Naive thymus-derived CD4-positive, alpha-beta T cell (primary cell): ENCODE results near the gene GPRC5A. TPM values are rescaled to one million over a fixed set of nuclear protein-coding genes. Genes with fewer than 3 reads are reported as not detected.
"Not testable (repeated sequence)": the region's sequence is repeated elsewhere in the genome, so short reads cannot be mapped to it uniquely, and the experiment has no call there.

Experiments
- ATAC-seq: fragments of 150-1000 bp; cut with Tn5 transposase; 2 replicates; pipeline ENCODE4 v1.10.0; 2021; ENCODE audit warnings: mild to moderate bottlenecking, moderate library complexity
- CTCF ChIA-PET: fragments of 350-600 bp; sonication (Branson Sonifier 250); formaldehyde crosslinking; loops from one replicate; lab custom pipeline; 2021; ENCODE audit warnings: antibody characterized with exemption; lab: Charles Lee
- POLR2A ChIA-PET: fragments of 350-600 bp; sonication (Branson Sonifier 250); formaldehyde crosslinking; loops from one replicate; lab custom pipeline; 2021; ENCODE audit warnings: antibody characterized with exemption, inconsistent platforms; lab: Charles Lee
- DNase-seq, 9 donors: peaks; one replicate each; pipeline versions ENCODE4 v3.0.0 to v3.0.0-alpha.2; 2020 to 2022; ENCODE audit warnings: mixed read lengths in 1 of 9
- H3K27ac ChIP-seq: one replicate; pipeline ENCODE4 v1.7.0; 2013; ENCODE audit warnings: mild to moderate bottlenecking, low read depth, low read length, moderate library complexity
- H3K27me3 ChIP-seq, 2 donors: one replicate each; pipeline ENCODE4 v1.7.0; 2013; ENCODE audit warnings: low read length in 2 of 2, mild to moderate bottlenecking in 2 of 2, moderate library complexity in 2 of 2; ENCODE audit not compliant: control insufficient read depth in 2 of 2, insufficient read depth in 2 of 2
- H3K36me3 ChIP-seq, 3 experiments: 1 replicate in 2 of 3; 2 replicates in 1 of 3; pipeline ENCODE4 v1.7.0; 2013; ENCODE audit warnings: low read length in 3 of 3, mild to moderate bottlenecking in 3 of 3, moderate library complexity in 1 of 3; ENCODE audit not compliant: insufficient read depth in 3 of 3, control insufficient read depth in 2 of 3
- H3K4me1 ChIP-seq, 2 donors: one replicate each; pipeline ENCODE4 v1.7.0; 2013; ENCODE audit warnings: low read length in 2 of 2, mild to moderate bottlenecking in 2 of 2, moderate library complexity in 1 of 2; ENCODE audit not compliant: control insufficient read depth in 2 of 2, insufficient read depth in 2 of 2
- H3K4me3 ChIP-seq: 2 replicates; pipeline ENCODE4 v1.7.0; 2013; ENCODE audit warnings: mild to moderate bottlenecking, low read length
- H3K9me3 ChIP-seq, 3 experiments: 1 replicate in 2 of 3; 2 replicates in 1 of 3; pipeline ENCODE4 v1.7.0; 2013; ENCODE audit warnings: low read length in 3 of 3; ENCODE audit not compliant: control insufficient read depth in 2 of 3
- H3K27ac Mint-ChIP-seq, 9 donors: one replicate each; pipeline ENCODE4 v1.8.0; 2020 to 2022; ENCODE audit warnings: mixed read lengths in 9 of 9, mild to moderate bottlenecking in 8 of 9, moderate library complexity in 5 of 9, inconsistent platforms in 2 of 9
- H3K27me3 Mint-ChIP-seq, 5 donors: one replicate each; pipeline ENCODE4 v1.8.0; 2021 to 2022; ENCODE audit warnings: mixed read lengths in 5 of 5, mild to moderate bottlenecking in 1 of 5
- H3K36me3 Mint-ChIP-seq, 5 donors: one replicate each; pipeline ENCODE4 v1.8.0; 2020 to 2022; ENCODE audit warnings: mixed read lengths in 5 of 5, mild to moderate bottlenecking in 3 of 5, inconsistent platforms in 1 of 5
- H3K4me1 Mint-ChIP-seq, 7 donors: one replicate each; pipeline ENCODE4 v1.8.0; 2020 to 2022; ENCODE audit warnings: mixed read lengths in 7 of 7, mild to moderate bottlenecking in 3 of 7, inconsistent platforms in 1 of 7
- H3K4me3 Mint-ChIP-seq, 10 donors: one replicate each; pipeline ENCODE4 v1.8.0; 2020 to 2022; ENCODE audit warnings: mild to moderate bottlenecking in 10 of 10, mixed read lengths in 10 of 10, moderate library complexity in 6 of 10, inconsistent platforms in 2 of 10
- H3K9me3 Mint-ChIP-seq, 11 donors: one replicate each; pipeline ENCODE4 v1.8.0; 2020 to 2022; ENCODE audit warnings: mixed read lengths in 11 of 11, mild to moderate bottlenecking in 4 of 11, inconsistent platforms in 1 of 11, moderate library complexity in 1 of 11
- intact Hi-C, 2 donors: fragments of 100-400 bp; cut with micrococcal nuclease; formaldehyde crosslinking; loops; one replicate each; pipeline ENCODE4 v1.15.1; 2023
- polyA plus RNA-seq, 2 donors: library from polyadenylated mRNA; unstranded; fragments of 300-500 nt; fragmentation: Illumina TruSeq; gene quantifications; one replicate each; pipeline ENCODE4 v1.2.3, GENCODE V29; 2021
- total RNA-seq, 6 experiments: library from RNA in 5 of 6; stranded (reverse) in 5 of 6; gene quantifications; 1 replicate in 5 of 6; 2 replicates in 1 of 6; pipeline ENCODE4 v1.2.3 and lab custom pipeline; 2021 to 2026

GPRC5A gene
- under 1 TPM in 4 of 5 experiments, not detected in 1; 0.05 to 0.93 (median 0.15) TPM for total RNA-seq
- under 1 TPM in 1 of 2 donors, not detected in 1; 0.06 TPM for polyA plus RNA-seq
- 2.7 reads per million, percentile 14 among the genes with 10 or more reads in this experiment for total RNA-seq (lab: John Stamatoyannopoulos, UW)

- Histone ChIP-seq H3K36me3 (no peaks in the 10 kb centered on the region), H3K4me3 (peak within 1 kb of the TSS; percentile 65), H3K4me1 (peaks cover 0 to 3% of the 10 kb centered on the region in 2 donors), H3K27ac (no peak within 1 kb of the TSS), H3K9me3 (no peaks in the 10 kb centered on the region), H3K27me3 (peaks cover 0 to 4% of the 10 kb centered on the region in 2 donors)
- CTCF ChIA-PET, result interaction anchor here (0.6 to 4.1 kb wide), 6 partner anchors 39 to 1717 kb away, joined by 3 to 24 read pairs (median 3); no protein-coding TSS in a partner anchor
- DNase-seq (peak in 8 of 9 donors; percentile 19 to 50 (median 30)), ATAC-seq (peak; percentile 73)
- Mint-ChIP-seq H3K4me1 (peaks cover 0 to 10% (median 6%) of the 10 kb centered on the region in 7 donors), H3K9me3 (peaks cover 0 to 1% (median 0%) of the 10 kb centered on the region in 11 donors), H3K27ac (peak within 1 kb of the TSS in 7 of 9 donors; percentile 34 to 84 (median 72)), H3K4me3 (peak within 1 kb of the TSS; percentile 82 to 94 (median 90)), H3K27me3 (peaks cover 6 to 62% (median 14%) of the 10 kb centered on the region in 5 donors), H3K36me3 (no peaks in the 10 kb centered on the region)
- POLR2A ChIA-PET, result interaction anchor here (0.5 to 1.5 kb wide), 5 partner anchors 45 to 210 kb away, joined by 3 to 8 read pairs (median 5); no protein-coding TSS in a partner anchor
- intact Hi-C loops, result loop anchor here (1.0 to 5.0 kb wide), 4 partner anchors 44 to 103 kb away; no protein-coding TSS in a partner anchor
Observed at GRCh38 chr12:12891080-12891880, at the start of gene GPRC5A. TSS of gene GPRC5A (plus strand) at chr12:12891562. CDS start at chr12:12908250, 16,688 bp downstream.

- no peaks in the 10 kb centered on the region for H3K36me3 ChIP-seq
- POLR2A ChIA-PET, result interaction anchor here (0.5 to 1.7 kb wide), 3 partner anchors 8 to 1357 kb away, joined by 5 to 6 read pairs (median 5); partner anchors contain the start of gene DDX47
- no peaks in the 10 kb centered on the region for H3K9me3 ChIP-seq
- intact Hi-C loops, result loop anchor here in 1 of 2 donors (1.0 to 5.0 kb wide), 4 partner anchors 9 to 256 kb away; partner anchors contain the start of genes GPRC5A and GSG1
- DNase-seq, result peak in 7 of 9 donors; percentile 27 to 55 (median 51)
- peaks cover 0 to 15% (median 5%) of the 10 kb centered on the region in 5 donors for H3K36me3 Mint-ChIP-seq
- peak; percentile 60 for ATAC-seq
- H3K4me1 ChIP-seq, result peaks cover 0 to 31% of the 10 kb centered on the region in 2 donors
- H3K27ac Mint-ChIP-seq, result peak overlapping the region; percentile 15 to 87 (median 78)
- CTCF ChIA-PET, result interaction anchor here (0.9 to 1.5 kb wide), 3 partner anchors 8 to 58 kb away, joined by 3 to 4 read pairs (median 3); no protein-coding TSS in a partner anchor
- H3K27ac ChIP-seq, result peak overlapping the region; percentile 54
- peaks cover 18 to 50% (median 36%) of the 10 kb centered on the region in 7 donors for H3K4me1 Mint-ChIP-seq
- H3K27me3 Mint-ChIP-seq, result no peaks in the 10 kb centered on the region
- H3K9me3 Mint-ChIP-seq, result peaks cover 0 to 4% (median 2%) of the 10 kb centered on the region in 11 donors
- no peak overlapping the region for H3K4me3 ChIP-seq
- H3K4me3 Mint-ChIP-seq, result peak overlapping the region in 8 of 10 donors; percentile 0 to 57 (median 25)
- H3K27me3 ChIP-seq, result no peaks in the 10 kb centered on the region
Observed at GRCh38 chr12:12845794-12846243, 45.5 kb upstream of the GPRC5A start.

GRCh38 chr12:12846780-12847179 lies 44.6 kb upstream of the GPRC5A start:
- Histone ChIP-seq H3K27ac (peak overlapping the region; percentile 54), H3K4me1 (peaks cover 0 to 31% of the 10 kb centered on the region in 2 donors)
- not testable (repeated sequence) for H3K27me3 ChIP-seq, H3K27me3 Mint-ChIP-seq, H3K9me3 ChIP-seq, H3K36me3 ChIP-seq, H3K4me3 ChIP-seq
- Mint-ChIP-seq H3K9me3 (peaks cover 0 to 14% (median 5%) of the 10 kb centered on the region in 11 donors), H3K27ac (peak overlapping the region in 8 of 9 donors; percentile 39 to 87 (median 80)), H3K4me1 (peaks cover 18 to 50% (median 36%) of the 10 kb centered on the region in 7 donors), H3K4me3 (peak overlapping the region in 9 of 10 donors; percentile 0 to 59 (median 53)), H3K36me3 (peaks cover 0 to 22% (median 10%) of the 10 kb centered on the region in 5 donors)
- DNase-seq (peak in 7 of 9 donors; percentile 45 to 82 (median 73)), ATAC-seq (peak; percentile 85)
- ChIA-PET POLR2A (interaction anchor here (0.6 to 1.7 kb wide), 6 partner anchors 9 to 44 kb away, joined by 3 to 5 read pairs (median 4); partner anchors contain the start of gene DDX47), CTCF (interaction anchor here (0.9 to 1.9 kb wide), 4 partner anchors 9 to 59 kb away, joined by 3 to 8 read pairs (median 4); no protein-coding TSS in a partner anchor)
- intact Hi-C loops, result loop anchor here in 1 of 2 donors (1.0 to 5.0 kb wide), 4 partner anchors 9 to 256 kb away; partner anchors contain the start of genes GPRC5A and GSG1

- CTCF ChIA-PET, result no interaction called here
- ATAC-seq, result no peak
Observed at GRCh38 chr12:12853435-12853834, 37.9 kb upstream of the GPRC5A start.

GRCh38 chr12:12859690-12860089 lies 31.7 kb upstream of the GPRC5A start:
- intact Hi-C loops, result no loop called here
- DNase-seq (no peak), ATAC-seq (no peak)
- no peak overlapping the region for H3K4me3 ChIP-seq
- no peaks in the 10 kb centered on the region for H3K36me3 ChIP-seq
- Mint-ChIP-seq H3K27me3 (no peaks in the 10 kb centered on the region), H3K36me3 (peaks cover 4 to 20% (median 19%) of the 10 kb centered on the region in 5 donors), H3K27ac (no peak overlapping the region), H3K4me1 (peaks cover 0 to 13% (median 0%) of the 10 kb centered on the region in 7 donors), H3K4me3 (no peak overlapping the region), H3K9me3 (peaks cover 0 to 5% (median 2%) of the 10 kb centered on the region in 11 donors)
- H3K27ac ChIP-seq, result no peak overlapping the region
- ChIA-PET CTCF (no interaction called here), POLR2A (no interaction called here)
- no peaks in the 10 kb centered on the region for H3K9me3 ChIP-seq
- H3K27me3 ChIP-seq, result no peaks in the 10 kb centered on the region
- H3K4me1 ChIP-seq, result no peaks in the 10 kb centered on the region

More at GRCh38 chr12:12853435-12853834, 37.9 kb upstream of the GPRC5A start:
- Histone ChIP-seq H3K27me3 (no peaks in the 10 kb centered on the region), H3K4me1 (no peaks in the 10 kb centered on the region), H3K36me3 (no peaks in the 10 kb centered on the region), H3K4me3 (no peak overlapping the region), H3K9me3 (no peaks in the 10 kb centered on the region), H3K27ac (no peak overlapping the region)
- no peak overlapping the region for H3K27ac Mint-ChIP-seq
- no peak for DNase-seq
- H3K36me3 Mint-ChIP-seq, result peaks cover 0 to 18% (median 11%) of the 10 kb centered on the region in 5 donors
- H3K9me3 Mint-ChIP-seq, result peaks cover 0 to 19% (median 6%) of the 10 kb centered on the region in 11 donors
- intact Hi-C loops, result no loop called here
- no peak overlapping the region for H3K4me3 Mint-ChIP-seq
- POLR2A ChIA-PET, result interaction anchor here (0.7 kb wide), 1 partner anchor 130 kb away, joined by 4 read pairs; no protein-coding TSS in a partner anchor
- peaks cover 0 to 10% (median 8%) of the 10 kb centered on the region in 7 donors for H3K4me1 Mint-ChIP-seq
- no peaks in the 10 kb centered on the region for H3K27me3 Mint-ChIP-seq

- DNase-seq (no peak), ATAC-seq (no peak)
- no peak overlapping the region for H3K27ac ChIP-seq
- Mint-ChIP-seq H3K27ac (no peak overlapping the region), H3K4me3 (no peak overlapping the region), H3K9me3 (peaks cover 0 to 3% (median 1%) of the 10 kb centered on the region in 11 donors), H3K36me3 (peaks cover 4 to 25% (median 14%) of the 10 kb centered on the region in 5 donors), H3K4me1 (peaks cover 0 to 6% (median 0%) of the 10 kb centered on the region in 7 donors), H3K27me3 (no peaks in the 10 kb centered on the region)
- intact Hi-C loops, result no loop called here
- no peaks in the 10 kb centered on the region for H3K27me3 ChIP-seq
- no peaks in the 10 kb centered on the region for H3K36me3 ChIP-seq
- ChIA-PET CTCF (no interaction called here), POLR2A (no interaction called here)
- H3K4me1 ChIP-seq, result no peaks in the 10 kb centered on the region
- H3K4me3 ChIP-seq, result no peak overlapping the region
- H3K9me3 ChIP-seq, result no peaks in the 10 kb centered on the region
Observed at GRCh38 chr12:12864243-12864642, 27.1 kb upstream of the GPRC5A start.
